OCI-LY1 (cell line): ENCODE measurements around the gene GRHPR.

Source experiments
- H2AFZ ChIP-seq: fragments of 200-600 bp; sonication (generic), shearing (Covaris generic); 2 replicates; pipeline ENCODE4 v1.6.0; 2014; ENCODE audit warnings: antibody characterized with exemption, mild to moderate bottlenecking, low read length
- H3F3A ChIP-seq: fragments of 200-600 bp; sonication (generic), shearing (Covaris generic); 2 replicates; pipeline ENCODE4 v1.6.0; 2014; ENCODE audit warnings: mild to moderate bottlenecking, antibody characterized with exemption, low read length, moderate library complexity; ENCODE audit not compliant: insufficient read depth
- H3K27ac ChIP-seq: fragments of 200-600 bp; sonication (generic); 2 replicates; pipeline ENCODE4 v1.5.1; 2014; ENCODE audit warnings: low read length, mixed run types, mild to moderate bottlenecking, low read depth; ENCODE audit not compliant: poor library complexity, severe bottlenecking
- H3K27me3 ChIP-seq: fragments of 200-600 bp; sonication (generic); 2 replicates; pipeline ENCODE4 v1.6.0; 2014; ENCODE audit warnings: antibody characterized with exemption, mild to moderate bottlenecking, low read length, moderate library complexity; ENCODE audit not compliant: insufficient read depth
- H3K36me3 ChIP-seq: fragments of 200-600 bp; sonication (generic); 2 replicates; pipeline ENCODE4 v1.6.1; 2014; ENCODE audit warnings: mild to moderate bottlenecking, antibody characterized with exemption, low read length, moderate library complexity, mixed read lengths; ENCODE audit not compliant: insufficient read depth
- H3K4me1 ChIP-seq: fragments of 200-600 bp; sonication (generic); 2 replicates; pipeline ENCODE4 v1.5.1; 2014; ENCODE audit warnings: mild to moderate bottlenecking, low read length, moderate library complexity; ENCODE audit not compliant: insufficient read depth, severe bottlenecking
- H3K4me2 ChIP-seq: fragments of 200-600 bp; sonication (generic), shearing (Covaris generic); 2 replicates; pipeline ENCODE4 v1.6.1; 2014; ENCODE audit warnings: low read length
- H3K4me3 ChIP-seq: fragments of 200-600 bp; sonication (generic); 2 replicates; pipeline ENCODE4 v1.5.1; 2014; ENCODE audit warnings: low read length, low read depth, mild to moderate bottlenecking, mixed read lengths; ENCODE audit not compliant: poor library complexity, severe bottlenecking
- H3K79me2 ChIP-seq: fragments of 200-600 bp; shearing (Covaris generic); 2 replicates; pipeline ENCODE4 v1.6.1; 2016; ENCODE audit warnings: mixed run types, low read length, mixed read lengths; ENCODE audit not compliant: insufficient read depth
- H3K9ac ChIP-seq: fragments of 200-600 bp; sonication (generic), shearing (Covaris generic); 2 replicates; pipeline ENCODE4 v1.6.1; 2014; ENCODE audit warnings: mild to moderate bottlenecking, low read length, mixed read lengths
- H3K9me2 ChIP-seq: fragments of 200-600 bp; sonication (generic), shearing (Covaris generic); 2 replicates; pipeline ENCODE4 v1.6.1; 2014; ENCODE audit warnings: low read depth, mild to moderate bottlenecking, low read length, mixed read lengths
- H3K9me3 ChIP-seq: fragments of 200-600 bp; shearing (Covaris generic); 2 replicates; pipeline ENCODE4 v1.6.1; 2014; ENCODE audit warnings: low read length, mixed read lengths
- H4K20me1 ChIP-seq: fragments of 200-600 bp; sonication (generic), shearing (Covaris generic); 2 replicates; pipeline ENCODE4 v1.6.0; 2016; ENCODE audit warnings: mild to moderate bottlenecking, low read length; ENCODE audit not compliant: insufficient read depth
- EZH2 ChIP-seq: fragments of 200-600 bp; sonication (generic), shearing (Covaris generic); IDR thresholded peaks from 2 replicates; pipeline ENCODE4 v1.8.0; 2017; ENCODE audit warnings: borderline replicate concordance, mixed run types, mild to moderate bottlenecking, antibody characterized with exemption, low read length, moderate library complexity, mixed read lengths
- TF ChIP-seq, protein P1 (sequence below): fragments of 200-600 bp; sonication (generic), shearing (Covaris generic); IDR thresholded peaks from 2 replicates; pipeline ENCODE4 v1.5.1; 2017; ENCODE audit warnings: mild to moderate bottlenecking, antibody characterized with exemption, low read length, moderate library complexity, mixed read lengths

GRHPR gene

GRCh38 chr9:37436540-37436939 lies 14.0 kb downstream of the GRHPR start:
- Histone ChIP-seq H3K36me3 (peaks cover 100% of the 10 kb centered on the region), H3K79me2 (no peaks in the 10 kb centered on the region), H3K9ac (no peak overlapping the region), H3K9me3 (no peaks in the 10 kb centered on the region), H3K9me2 (no peaks in the 10 kb centered on the region), H3K4me2 (no peak overlapping the region), H3F3A (peaks cover 4% of the 10 kb centered on the region; the same call in 1 of the 2 replicates), H4K20me1 (no peaks in the 10 kb centered on the region), H3K4me1 (peaks cover 25% of the 10 kb centered on the region), H2AFZ (no peak overlapping the region), H3K4me3 (no peak overlapping the region), H3K27ac (no peak overlapping the region), H3K27me3 (no peaks in the 10 kb centered on the region)
- TF ChIP-seq, protein P1, sequence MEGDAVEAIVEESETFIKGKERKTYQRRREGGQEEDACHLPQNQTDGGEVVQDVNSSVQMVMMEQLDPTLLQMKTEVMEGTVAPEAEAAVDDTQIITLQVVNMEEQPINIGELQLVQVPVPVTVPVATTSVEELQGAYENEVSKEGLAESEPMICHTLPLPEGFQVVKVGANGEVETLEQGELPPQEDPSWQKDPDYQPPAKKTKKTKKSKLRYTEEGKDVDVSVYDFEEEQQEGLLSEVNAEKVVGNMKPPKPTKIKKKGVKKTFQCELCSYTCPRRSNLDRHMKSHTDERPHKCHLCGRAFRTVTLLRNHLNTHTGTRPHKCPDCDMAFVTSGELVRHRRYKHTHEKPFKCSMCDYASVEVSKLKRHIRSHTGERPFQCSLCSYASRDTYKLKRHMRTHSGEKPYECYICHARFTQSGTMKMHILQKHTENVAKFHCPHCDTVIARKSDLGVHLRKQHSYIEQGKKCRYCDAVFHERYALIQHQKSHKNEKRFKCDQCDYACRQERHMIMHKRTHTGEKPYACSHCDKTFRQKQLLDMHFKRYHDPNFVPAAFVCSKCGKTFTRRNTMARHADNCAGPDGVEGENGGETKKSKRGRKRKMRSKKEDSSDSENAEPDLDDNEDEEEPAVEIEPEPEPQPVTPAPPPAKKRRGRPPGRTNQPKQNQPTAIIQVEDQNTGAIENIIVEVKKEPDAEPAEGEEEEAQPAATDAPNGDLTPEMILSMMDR = no peak
- no peak for TF ChIP-seq EZH2

GRCh38 chr9:37437010-37437409 lies 14.5 kb downstream of the GRHPR start:
- H3K4me1 ChIP-seq = peaks cover 20% of the 10 kb centered on the region
- no peaks in the 10 kb centered on the region for H3K27me3 ChIP-seq
- H4K20me1 ChIP-seq = no peaks in the 10 kb centered on the region
- H2AFZ ChIP-seq = no peak overlapping the region
- no peaks in the 10 kb centered on the region for H3K79me2 ChIP-seq
- TF ChIP-seq, protein P1 = no peak
- TF ChIP-seq EZH2 = no peak
- H3K4me2 ChIP-seq = no peak overlapping the region
- peaks cover 100% of the 10 kb centered on the region for H3K36me3 ChIP-seq
- H3K4me3 ChIP-seq = no peak overlapping the region
- no peaks in the 10 kb centered on the region; the same call in 1 of the 2 replicates for H3F3A ChIP-seq
- no peak overlapping the region for H3K9ac ChIP-seq
- H3K9me3 ChIP-seq = no peaks in the 10 kb centered on the region
- H3K9me2 ChIP-seq = no peaks in the 10 kb centered on the region
- H3K27ac ChIP-seq = no peak overlapping the region

- no peak overlapping the region for H2AFZ ChIP-seq
- H3K79me2 ChIP-seq = no peaks in the 10 kb centered on the region
- H3K9me3 ChIP-seq = no peaks in the 10 kb centered on the region
- TF ChIP-seq EZH2 = no peak
- H3K4me3 ChIP-seq = no peak overlapping the region
- H4K20me1 ChIP-seq = no peaks in the 10 kb centered on the region
- H3K27ac ChIP-seq = no peak overlapping the region
- H3K27me3 ChIP-seq = no peaks in the 10 kb centered on the region
- H3K36me3 ChIP-seq = peaks cover 100% of the 10 kb centered on the region
- peaks cover 14% of the 10 kb centered on the region for H3K4me1 ChIP-seq
- no peaks in the 10 kb centered on the region for H3F3A ChIP-seq
- H3K9me2 ChIP-seq = no peaks in the 10 kb centered on the region
- H3K9ac ChIP-seq = no peak overlapping the region
- H3K4me2 ChIP-seq = no peak overlapping the region
Observed at GRCh38 chr9:37437621-37438020, 15.1 kb downstream of the GRHPR start.

DNA sequence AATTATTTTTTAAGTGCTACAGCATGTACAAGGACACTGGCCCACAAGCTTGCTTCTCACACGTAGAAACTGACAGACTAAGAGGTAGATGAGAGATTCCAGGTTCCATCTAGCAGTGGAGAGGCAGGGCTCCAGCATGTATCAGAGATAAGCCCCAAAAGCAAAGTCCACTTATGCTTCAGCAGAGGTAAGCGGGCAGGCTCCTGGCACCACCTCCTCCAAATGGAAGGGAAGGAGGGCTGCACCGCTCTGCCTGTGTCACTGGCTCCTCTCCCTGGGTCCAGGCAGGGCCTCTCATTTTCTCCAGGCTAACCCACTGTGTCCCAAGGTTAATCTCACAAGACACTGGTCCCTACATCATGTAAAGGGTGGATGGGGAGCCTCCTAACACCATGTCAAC lies 15.9 kb downstream of the GRHPR start:
- TF ChIP-seq, protein P1 = no peak
- TF ChIP-seq EZH2 = no peak
- H3K9me2 ChIP-seq = no peaks in the 10 kb centered on the region
- H3K4me3 ChIP-seq = no peak overlapping the region
- no peaks in the 10 kb centered on the region for H3K27me3 ChIP-seq
- no peaks in the 10 kb centered on the region for H4K20me1 ChIP-seq
- no peaks in the 10 kb centered on the region for H3F3A ChIP-seq
- no peak overlapping the region for H2AFZ ChIP-seq
- H3K36me3 ChIP-seq = peaks cover 95% of the 10 kb centered on the region
- H3K27ac ChIP-seq = no peak overlapping the region
- no peaks in the 10 kb centered on the region for H3K9me3 ChIP-seq
- H3K4me2 ChIP-seq = no peak overlapping the region
- H3K9ac ChIP-seq = no peak overlapping the region
- H3K4me1 ChIP-seq = peaks cover 7% of the 10 kb centered on the region
- no peaks in the 10 kb centered on the region for H3K79me2 ChIP-seq
